Esophagus muscularis mucosa (tissue), 4 donors: ENCODE results near the gene FAM187B.

ENCODE experiments used
- CTCF ChIP-seq, 3 experiments: fragments of 200-600 bp in 2 of 3; fragments of 450-650 bp in 1 of 3; sonication (generic) in 2 of 3; IDR thresholded peaks; one replicate each; pipeline ENCODE4 v1.5.1; 2017 to 2019; ENCODE audit warnings: antibody characterized with exemption in 3 of 3, mild to moderate bottlenecking in 2 of 3, moderate library complexity in 1 of 3
- EP300 ChIP-seq: sonication (generic); formaldehyde crosslinking; IDR thresholded peaks from one replicate; pipeline ENCODE4 v1.6.1; 2017; ENCODE audit warnings: antibody characterized with exemption
- POLR2A ChIP-seq: fragments of 450-650 bp; IDR thresholded peaks from one replicate; pipeline ENCODE4 v1.6.1; 2017; ENCODE audit warnings: antibody characterized with exemption, moderate library complexity, mild to moderate bottlenecking, low read depth
- POLR2AphosphoS5 ChIP-seq, 2 donors: sonication (generic); formaldehyde crosslinking; IDR thresholded peaks; one replicate each; pipeline ENCODE4 v1.6.1; 2017; ENCODE audit warnings: antibody characterized with exemption in 2 of 2

GRCh38 chr19:35206379-35206778, 22.2 kb downstream of the FAM187B start:
- TF ChIP-seq CTCF (IDR thresholded peaks at IDR 0.05), result no peak
- TF ChIP-seq POLR2A, result no peak
- TF ChIP-seq POLR2AphosphoS5 (IDR thresholded peaks at IDR 0.05), result no peak
- TF ChIP-seq EP300, result no peak
